Stimulated activated CD4-positive, alpha-beta T cell treated with anti-CD3 and anti-CD28 coated beads, Interleukin-15, amount 100 ng/mL, for 48 hours (primary cell): Measurements from ENCODE around the gene PDGFD.

Experiments used
- DNase-seq, 2 donors: peaks; one replicate each; pipeline ENCODE4 v3.0.0-alpha.2; 2020; ENCODE audit warnings: low read depth in 2 of 2

Gene PDGFD

GRCh38 chr11:104093426-104094280, 70.3 kb downstream of the PDGFD start:
- no peak for DNase-seq

- DNase-seq: no peak
These were observed 71.2 kb downstream of the PDGFD start for GRCh38 chr11:104092744-104093143.

- no peak for DNase-seq
These were observed 72.5 kb downstream of the PDGFD start for GRCh38 chr11:104091281-104092096.

- DNase-seq: no peak
These were observed 73.2 kb downstream of the PDGFD start for GRCh38 chr11:104090767-104091166.

GRCh38 chr11:104089481-104089880, 74.5 kb downstream of the PDGFD start:
- no peak for DNase-seq

- no peak for DNase-seq
These were observed 77.3 kb downstream of the PDGFD start for GRCh38 chr11:104086621-104087020.

GRCh38 chr11:104078995-104079394, 85.0 kb downstream of the PDGFD start:
- DNase-seq: no peak

- DNase-seq: no peak
These were observed 85.7 kb downstream of the PDGFD start for GRCh38 chr11:104078245-104078644.

- no peak for DNase-seq
These were observed 87.5 kb downstream of the PDGFD start for GRCh38 chr11:104076455-104076854.

GRCh38 chr11:104075706-104076105, 88.2 kb downstream of the PDGFD start:
- DNase-seq: no peak

- no peak for DNase-seq
These were observed 88.9 kb downstream of the PDGFD start for GRCh38 chr11:104075091-104075490.

- no peak for DNase-seq
These were observed 89.8 kb downstream of the PDGFD start for GRCh38 chr11:104073950-104074705.

GRCh38 chr11:104067534-104067933, 96.4 kb downstream of the PDGFD start:
- DNase-seq: no peak

GRCh38 chr11:104064034-104064630, 99.8 kb downstream of the PDGFD start:
- no peak for DNase-seq

- DNase-seq: no peak
These were observed 102.0 kb downstream of the PDGFD start for GRCh38 chr11:104061853-104062521.

GRCh38 chr11:104060820-104061219, 103.1 kb downstream of the PDGFD start:
- no peak for DNase-seq

- no peak for DNase-seq
These were observed 103.7 kb downstream of the PDGFD start for GRCh38 chr11:104060004-104060794.

- DNase-seq: no peak
These were observed 105.3 kb downstream of the PDGFD start for GRCh38 chr11:104058680-104059079.

- no peak for DNase-seq
These were observed 106.0 kb downstream of the PDGFD start for GRCh38 chr11:104057908-104058307.

GRCh38 chr11:104055596-104055995, 108.4 kb downstream of the PDGFD start:
- DNase-seq: no peak
